ENCODE results near the gene PCED1B. TPM values are rescaled to one million over a fixed set of nuclear protein-coding genes. Genes with fewer than 3 reads are reported as not detected.
"Not testable (repeated sequence)": the region's sequence is repeated elsewhere in the genome, so short reads cannot be mapped to it uniquely, and the experiment has no call there.

The PCED1B gene
- total RNA-seq, 6 donors from 2014 or later, result 4.6 to 53.4 (median 11.7) TPM

GRCh38 chr12:47052274-47052673 lies 27.1 kb upstream of the PCED1B start:
- DNase-seq (no peak), ATAC-seq (ENCODE audit: low FRiP score in 2 of 2) (no peak)
- Histone ChIP-seq H3K36me3 (no peaks in the 10 kb centered on the region), H3K9me3 (peaks cover 0 to 21% (median 8%) of the 10 kb centered on the region in 4 donors), H3K4me3 (no peak overlapping the region), H3K4me1 (no peaks in the 10 kb centered on the region), H3K27ac (no peak overlapping the region), H3K27me3 (no peaks in the 10 kb centered on the region)
- WGBS, 2 donors, result 72 to 79% methylated on average over 2 of the region's 2 CpGs
- TF ChIP-seq CTCF (IDR thresholded peaks at IDR 0.05), result no peak
- no peak for TF ChIP-seq POLR2AphosphoS5 (IDR thresholded peaks at IDR 0.05)
- TF ChIP-seq EP300 (IDR thresholded peaks at IDR 0.05), result no peak
- TF ChIP-seq POLR2A (IDR thresholded peaks at IDR 0.05), result no peak

- Histone ChIP-seq H3K9me3 (peaks cover 0 to 21% (median 8%) of the 10 kb centered on the region in 4 donors), H3K36me3 (no peaks in the 10 kb centered on the region), H3K4me1 (no peaks in the 10 kb centered on the region), H3K4me3 (no peak overlapping the region), H3K27me3 (no peaks in the 10 kb centered on the region), H3K27ac (no peak overlapping the region)
- ATAC-seq (ENCODE audit: low FRiP score in 2 of 2) (no peak), DNase-seq (no peak)
- no peak for TF ChIP-seq POLR2A (IDR thresholded peaks at IDR 0.05)
- no peak for TF ChIP-seq EP300 (IDR thresholded peaks at IDR 0.05)
- TF ChIP-seq POLR2AphosphoS5 (IDR thresholded peaks at IDR 0.05), result no peak
- no peak for TF ChIP-seq CTCF (IDR thresholded peaks at IDR 0.05)
Observed at GRCh38 chr12:47053961-47054360, 25.5 kb upstream of the PCED1B start.

GRCh38 chr12:47054659-47055058 lies 24.8 kb upstream of the PCED1B start:
- ATAC-seq (ENCODE audit: low FRiP score in 2 of 2) (no peak), DNase-seq (no peak)
- WGBS, 2 donors, result 79 to 82% methylated on average over 4 of the region's 4 CpGs
- Histone ChIP-seq H3K4me1 (no peaks in the 10 kb centered on the region), H3K27me3 (no peaks in the 10 kb centered on the region), H3K36me3 (no peaks in the 10 kb centered on the region), H3K27ac (no peak overlapping the region), H3K4me3 (no peak overlapping the region), H3K9me3 (peaks cover 0 to 21% (median 8%) of the 10 kb centered on the region in 4 donors)
- TF ChIP-seq POLR2AphosphoS5 (IDR thresholded peaks at IDR 0.05) (no peak), POLR2A (IDR thresholded peaks at IDR 0.05) (no peak), CTCF (IDR thresholded peaks at IDR 0.05) (no peak), EP300 (IDR thresholded peaks at IDR 0.05) (no peak)

GRCh38 chr12:47055856-47056255 lies 23.6 kb upstream of the PCED1B start:
- not testable (repeated sequence) for H3K36me3 ChIP-seq; H3K27me3 ChIP-seq; H3K27ac ChIP-seq; H3K4me3 ChIP-seq; ATAC-seq (ENCODE audit: low FRiP score in 2 of 2); H3K4me1 ChIP-seq; DNase-seq
- H3K9me3 ChIP-seq, result peaks cover 0 to 14% (median 6%) of the 10 kb centered on the region in 4 donors
- 69 to 77% methylated on average over 3 of the region's 3 CpGs for WGBS, 2 donors

GRCh38 chr12:47056944-47057343 lies 22.5 kb upstream of the PCED1B start:
- not testable (repeated sequence) for H3K27ac ChIP-seq

GRCh38 chr12:47058640-47059039 lies 20.8 kb upstream of the PCED1B start:
- H3K4me3 ChIP-seq; H3K9me3 ChIP-seq; ATAC-seq (ENCODE audit: low FRiP score in 2 of 2); H3K36me3 ChIP-seq; DNase-seq; H3K27me3 ChIP-seq; H3K27ac ChIP-seq; H3K4me1 ChIP-seq: not testable (repeated sequence)
- 84% methylated on average over 2 of the region's 2 CpGs for WGBS, 2 donors

More at GRCh38 chr12:47056944-47057343, 22.5 kb upstream of the PCED1B start:
- not testable (repeated sequence) for H3K4me3 ChIP-seq; H3K9me3 ChIP-seq; H3K4me1 ChIP-seq; H3K36me3 ChIP-seq; H3K27me3 ChIP-seq; ATAC-seq (ENCODE audit: low FRiP score in 2 of 2)
- peak in 1 of 2 donors; percentile 19 for DNase-seq
- 80 to 92% methylated on average over 1 to 11 of the region's 12 CpGs for WGBS, 2 donors

Data from upper lobe of left lung (tissue), 6 donors.